Caco-2 (cell line): ENCODE data around the gene CPA5. TPM values are rescaled to one million over a fixed set of nuclear protein-coding genes. Genes with fewer than 3 reads are reported as not detected.

Experiments
- BruUV-seq: library from RNA; stranded (reverse); fragments of 400-500 nt; replicated peaks from 2 replicates; lab custom pipeline; 2021; lab: Mats Ljungman, UMichigan
- CTCF ChIA-PET: fragments of 300-600 bp; sonication (Branson Sonifier 250); formaldehyde crosslinking; loops from one replicate; lab custom pipeline; 2022; ENCODE audit warnings: antibody characterized with exemption; lab: Charles Lee
- POLR2A ChIA-PET: fragments of 300-600 bp; sonication (Branson Sonifier 250); formaldehyde crosslinking; loops from one replicate; lab custom pipeline; 2022; ENCODE audit warnings: antibody characterized with exemption; lab: Charles Lee
- DNase-seq, 2 experiments: peaks; one replicate each; pipeline versions ENCODE4 v3.0.0 to v3.0.0-alpha.2; 2020 to 2022
- H3K27me3 ChIP-seq: replicated peaks from 2 replicates; pipeline ENCODE4 v1.6.0; 2011; ENCODE audit warnings: low read length; ENCODE audit not compliant: control insufficient read depth, insufficient read depth
- H3K36me3 ChIP-seq: 2 replicates; pipeline ENCODE4 v1.5.1; 2011; ENCODE audit warnings: low read length; ENCODE audit not compliant: control insufficient read depth, insufficient read depth
- H3K4me1 ChIP-seq: fragments of 250-450 bp; sonication (Bioruptor Pico); 2 replicates; pipeline ENCODE4 v1.5.1; 2020; ENCODE audit warnings: mild to moderate bottlenecking
- H3K4me3 ChIP-seq: 2 replicates; pipeline ENCODE4 v1.5.1; 2011; ENCODE audit warnings: low read depth, mild to moderate bottlenecking, control low read depth, low read length
- H3K9me3 ChIP-seq: fragments of 250-450 bp; sonication (Bioruptor Pico); 2 replicates; pipeline ENCODE4 v1.5.1; 2020; ENCODE audit warnings: mild to moderate bottlenecking, moderate library complexity
- H3K27ac Mint-ChIP-seq: one replicate; pipeline ENCODE4 v1.8.0; 2022; ENCODE audit warnings: mixed read lengths; ENCODE audit not compliant: unreplicated experiment
- H3K27me3 Mint-ChIP-seq: one replicate; pipeline ENCODE4 v1.8.0; 2022; ENCODE audit warnings: mixed read lengths; ENCODE audit not compliant: insufficient read depth, unreplicated experiment
- H3K36me3 Mint-ChIP-seq: one replicate; pipeline ENCODE4 v1.8.0; 2022; ENCODE audit warnings: mild to moderate bottlenecking, mixed read lengths; ENCODE audit not compliant: insufficient read depth, unreplicated experiment
- H3K4me1 Mint-ChIP-seq: one replicate; pipeline ENCODE4 v1.8.0; 2022; ENCODE audit warnings: low read depth, mixed read lengths; ENCODE audit not compliant: unreplicated experiment
- H3K4me3 Mint-ChIP-seq: one replicate; pipeline ENCODE4 v1.8.0; 2022; ENCODE audit warnings: mild to moderate bottlenecking, moderate library complexity, mixed read lengths; ENCODE audit not compliant: unreplicated experiment
- H3K9me3 Mint-ChIP-seq: one replicate; pipeline ENCODE4 v1.8.0; 2022; ENCODE audit warnings: mixed read lengths; ENCODE audit not compliant: unreplicated experiment
- intact Hi-C: fragments of 100-400 bp; cut with micrococcal nuclease; formaldehyde crosslinking; loops from one replicate; pipeline ENCODE4 v1.10.0; 2022; ENCODE audit not compliant: unreplicated experiment
- total RNA-seq: library from RNA; stranded (reverse); gene quantifications from 2 replicates; pipeline ENCODE4 v1.2.3, GENCODE V29; 2022
- TF ChIP-seq, protein P1 (sequence below), 2 experiments: fragments of 200-600 bp in 1 of 2; IDR thresholded peaks; 1 replicate in 1 of 2; 2 replicates in 1 of 2; pipeline versions ENCODE4 v1.5.1 to v1.8.0; 2011 to 2022; ENCODE audit warnings: antibody characterized with exemption in 1 of 2, control low read depth in 1 of 2, inconsistent platforms in 1 of 2, low read depth in 1 of 2, low read length in 1 of 2, mild to moderate bottlenecking in 1 of 2, moderate library complexity in 1 of 2; ENCODE audit not compliant: insufficient read depth in 1 of 2, severe bottlenecking in 1 of 2, unreplicated experiment in 1 of 2

Gene CPA5
- total RNA-seq, 1 experiment from 2014 or later: not detected

DNA sequence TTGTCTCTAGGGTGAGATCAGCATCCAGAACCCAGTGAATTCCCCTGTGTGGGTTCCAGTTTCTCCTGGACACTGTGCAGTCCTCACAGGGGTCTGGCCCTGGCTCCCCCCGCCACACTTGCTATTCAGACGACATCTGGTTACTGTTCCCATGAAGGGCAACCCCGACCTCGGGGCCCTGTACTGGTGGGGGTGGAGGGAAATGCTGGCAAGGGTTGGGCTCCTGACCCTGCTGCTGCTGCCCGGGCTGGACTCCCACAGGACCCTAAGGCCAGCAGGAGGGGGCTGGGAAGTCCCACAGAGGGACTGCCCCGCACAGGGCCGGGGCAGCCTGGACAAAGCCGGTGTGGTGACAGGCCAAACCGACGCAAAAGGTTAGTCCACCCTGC is 34.9 kb downstream of the CPA5 start:
- peaks cover 5% of the 10 kb centered on the region for H3K4me1 ChIP-seq
- peaks cover 11% of the 10 kb centered on the region for H3K9me3 ChIP-seq
- ChIA-PET POLR2A (no interaction called here), CTCF (no interaction called here)
- H3K4me3 ChIP-seq: no peak overlapping the region
- no TSS peak for BruUV-seq
- Mint-ChIP-seq H3K36me3 (no peaks in the 10 kb centered on the region), H3K4me1 (peaks cover 3% of the 10 kb centered on the region), H3K4me3 (no peak overlapping the region), H3K9me3 (peaks cover 13% of the 10 kb centered on the region), H3K27ac (peak overlapping the region; percentile 9), H3K27me3 (no peaks in the 10 kb centered on the region)
- no peak for DNase-seq
- no peaks in the 10 kb centered on the region for H3K36me3 ChIP-seq
- H3K27me3 ChIP-seq: no peaks in the 10 kb centered on the region
- TF ChIP-seq, protein P1, sequence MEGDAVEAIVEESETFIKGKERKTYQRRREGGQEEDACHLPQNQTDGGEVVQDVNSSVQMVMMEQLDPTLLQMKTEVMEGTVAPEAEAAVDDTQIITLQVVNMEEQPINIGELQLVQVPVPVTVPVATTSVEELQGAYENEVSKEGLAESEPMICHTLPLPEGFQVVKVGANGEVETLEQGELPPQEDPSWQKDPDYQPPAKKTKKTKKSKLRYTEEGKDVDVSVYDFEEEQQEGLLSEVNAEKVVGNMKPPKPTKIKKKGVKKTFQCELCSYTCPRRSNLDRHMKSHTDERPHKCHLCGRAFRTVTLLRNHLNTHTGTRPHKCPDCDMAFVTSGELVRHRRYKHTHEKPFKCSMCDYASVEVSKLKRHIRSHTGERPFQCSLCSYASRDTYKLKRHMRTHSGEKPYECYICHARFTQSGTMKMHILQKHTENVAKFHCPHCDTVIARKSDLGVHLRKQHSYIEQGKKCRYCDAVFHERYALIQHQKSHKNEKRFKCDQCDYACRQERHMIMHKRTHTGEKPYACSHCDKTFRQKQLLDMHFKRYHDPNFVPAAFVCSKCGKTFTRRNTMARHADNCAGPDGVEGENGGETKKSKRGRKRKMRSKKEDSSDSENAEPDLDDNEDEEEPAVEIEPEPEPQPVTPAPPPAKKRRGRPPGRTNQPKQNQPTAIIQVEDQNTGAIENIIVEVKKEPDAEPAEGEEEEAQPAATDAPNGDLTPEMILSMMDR (IDR thresholded peaks at IDR 0.05; ENCODE audit: insufficient read depth in 1 of 2, low read depth in 1 of 2, low read length in 1 of 2, severe bottlenecking in 1 of 2, unreplicated experiment in 1 of 2): no peak
- intact Hi-C loops: no loop called here

DNA sequence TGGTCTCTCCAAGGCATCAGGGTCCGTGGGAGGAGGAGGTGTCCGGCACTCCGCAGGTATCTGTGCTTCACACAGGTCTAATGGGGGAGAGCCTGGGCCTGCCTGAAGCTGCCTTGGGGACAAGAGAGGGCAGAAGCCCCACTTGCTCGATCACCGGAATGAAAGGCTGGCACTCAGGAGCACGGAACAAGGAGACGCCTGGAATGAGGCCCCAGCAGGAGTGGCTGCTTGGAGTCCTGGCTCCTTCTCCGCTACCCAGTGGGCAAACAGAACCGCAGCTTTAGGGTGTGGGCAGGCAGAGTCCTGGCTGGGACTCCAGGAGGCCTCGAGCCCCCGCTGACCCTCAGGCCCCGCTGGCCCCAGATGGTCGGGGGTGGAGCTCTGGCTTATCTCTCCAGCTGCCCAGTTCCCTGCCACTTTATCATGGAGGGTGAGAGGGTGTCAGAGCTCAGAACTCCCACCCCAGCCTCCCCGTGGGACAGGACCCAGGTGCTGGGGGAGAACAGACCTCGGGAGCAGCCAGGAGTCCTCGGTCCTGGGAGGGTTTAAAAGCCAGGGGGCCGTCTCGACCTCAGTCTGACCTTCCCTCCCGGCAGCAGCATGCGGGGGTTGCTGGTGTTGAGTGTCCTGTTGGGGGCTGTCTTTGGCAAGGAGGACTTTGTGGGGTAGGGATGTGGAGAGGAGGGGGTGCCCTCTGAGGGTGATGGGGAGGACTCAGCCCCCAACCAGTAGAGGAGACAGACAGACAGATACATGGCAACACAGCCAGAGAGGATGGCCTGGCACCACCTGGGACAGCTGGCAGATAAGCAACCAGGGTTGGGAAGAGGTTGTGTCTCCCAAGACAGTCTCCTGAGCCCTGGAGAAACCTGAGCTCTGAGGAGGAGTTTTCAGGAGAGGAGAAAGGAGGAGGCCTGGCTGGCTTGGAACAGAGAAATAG is 35.6 kb downstream of the CPA5 start, which contains the start of gene CPA1:
Gene CPA1 (plus strand): TSS at position 574 of the 940 bp plus-strand sequence. CDS start 27 bp downstream, at position 601.
- Histone ChIP-seq H3K9me3 (peaks cover 11% of the 10 kb centered on the region), H3K36me3 (no peaks in the 10 kb centered on the region), H3K4me1 (no peaks in the 10 kb centered on the region), H3K27me3 (no peaks in the 10 kb centered on the region), H3K4me3 (no peak within 1 kb of the TSS)
- CTCF ChIA-PET: no interaction called here
- Mint-ChIP-seq H3K27ac (peak within 1 kb of the TSS; percentile 9), H3K4me3 (no peak within 1 kb of the TSS), H3K36me3 (no peaks in the 10 kb centered on the region), H3K9me3 (peaks cover 13% of the 10 kb centered on the region), H3K27me3 (no peaks in the 10 kb centered on the region), H3K4me1 (no peaks in the 10 kb centered on the region)
- DNase-seq: no peak
- TF ChIP-seq, protein P1 (IDR thresholded peaks at IDR 0.05; ENCODE audit: insufficient read depth in 1 of 2, low read depth in 1 of 2, low read length in 1 of 2, severe bottlenecking in 1 of 2, unreplicated experiment in 1 of 2): no peak
- POLR2A ChIA-PET: no interaction called here
- no TSS peak for BruUV-seq
- intact Hi-C loops: no loop called here

DNA sequence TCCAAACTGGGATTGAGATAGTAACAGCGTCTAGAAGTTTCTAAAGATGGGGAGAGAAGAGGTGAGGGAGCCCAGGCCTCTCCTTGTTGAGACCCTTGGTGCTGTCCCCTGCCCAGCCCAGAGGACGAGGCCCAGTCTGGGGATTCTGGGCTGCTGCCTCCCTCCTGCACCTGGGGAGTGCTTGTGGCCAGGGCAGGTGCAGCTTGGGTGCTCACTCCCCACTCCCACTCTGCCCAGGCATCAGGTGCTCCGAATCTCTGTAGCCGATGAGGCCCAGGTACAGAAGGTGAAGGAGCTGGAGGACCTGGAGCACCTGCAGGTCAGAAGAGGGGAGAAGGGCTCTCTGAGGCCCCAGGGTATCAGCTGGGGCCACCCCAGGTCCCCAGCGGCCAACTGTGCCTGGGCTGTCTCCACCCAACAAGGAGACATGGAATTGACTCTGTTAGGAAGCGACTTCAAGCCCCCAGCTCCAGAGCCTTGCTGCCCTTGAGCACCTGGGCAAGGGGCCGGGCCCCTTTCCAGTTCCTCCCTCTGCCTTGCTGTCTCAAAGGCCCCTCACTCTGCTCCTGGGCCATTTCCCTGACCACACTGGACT is 36.3 kb downstream of the CPA5 start:
- Histone ChIP-seq H3K4me3 (no peak overlapping the region), H3K27me3 (no peaks in the 10 kb centered on the region), H3K4me1 (no peaks in the 10 kb centered on the region), H3K36me3 (no peaks in the 10 kb centered on the region), H3K9me3 (peaks cover 6% of the 10 kb centered on the region)
- Mint-ChIP-seq H3K36me3 (no peaks in the 10 kb centered on the region), H3K4me3 (no peak overlapping the region), H3K27me3 (no peaks in the 10 kb centered on the region), H3K9me3 (peaks cover 10% of the 10 kb centered on the region), H3K27ac (peak overlapping the region; percentile 6), H3K4me1 (no peaks in the 10 kb centered on the region)
- no TSS peak for BruUV-seq
- POLR2A ChIA-PET: no interaction called here
- CTCF ChIA-PET: no interaction called here
- TF ChIP-seq, protein P1 (IDR thresholded peaks at IDR 0.05; ENCODE audit: insufficient read depth in 1 of 2, low read depth in 1 of 2, low read length in 1 of 2, severe bottlenecking in 1 of 2, unreplicated experiment in 1 of 2): no peak
- no peak for DNase-seq
- intact Hi-C loops: no loop called here
